Measurements from ENCODE around the gene SC5D. TPM values are rescaled to one million over a fixed set of nuclear protein-coding genes. Genes with fewer than 3 reads are reported as not detected.

Gene SC5D
- total RNA-seq, 1 experiment from 2014 or later: 25.9 TPM

DNA sequence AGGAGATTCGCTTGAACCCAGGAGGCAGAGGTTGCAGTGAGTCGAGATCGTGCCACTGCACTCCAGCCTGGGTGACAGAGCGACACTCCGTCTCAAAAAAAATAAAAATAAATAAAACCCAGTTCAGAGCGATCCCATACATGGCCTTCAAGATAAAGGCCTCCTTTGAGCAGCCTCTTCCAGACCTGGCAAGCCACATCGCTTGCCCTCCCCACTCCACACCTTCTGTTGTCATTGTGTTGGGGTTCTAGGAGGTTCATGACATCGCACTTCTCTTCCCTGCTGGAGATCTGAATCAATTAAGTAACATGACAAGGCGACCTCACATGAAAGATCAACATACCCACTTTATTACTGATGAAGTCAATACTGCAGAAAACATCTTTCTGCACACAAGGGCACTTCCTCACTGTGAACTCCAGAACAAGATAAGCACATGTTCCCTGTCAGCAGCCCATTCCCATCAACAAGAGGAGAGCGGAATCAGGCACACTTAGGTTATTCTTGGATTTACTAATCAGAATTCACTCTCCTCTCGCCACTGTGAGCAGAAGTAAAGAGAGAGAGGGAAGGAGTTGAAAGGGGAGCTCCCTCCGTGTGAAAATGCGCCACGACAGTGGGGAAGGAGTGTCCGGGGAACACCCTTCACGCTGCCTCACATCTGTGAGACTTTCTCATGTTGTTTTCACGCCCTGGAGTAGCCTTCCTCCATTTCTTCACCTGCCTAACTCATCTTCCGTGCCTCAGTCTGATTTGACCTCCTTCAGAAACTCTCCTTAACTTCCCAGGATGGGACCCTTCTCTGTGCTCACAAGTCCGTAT is 38.3 kb downstream of the SC5D start:
- ChIA-PET CTCF (interaction anchor here (0.5 to 0.7 kb wide), 3 partner anchors 116 to 1031 kb away, joined by 3 to 4 read pairs (median 4); no protein-coding TSS in a partner anchor), POLR2A (no interaction called here)
- intact Hi-C loops (cut with micrococcal nuclease): no loop called here
- Mint-ChIP-seq H3K36me3 (ENCODE audit: insufficient read depth, unreplicated experiment) (no peaks in the 10 kb centered on the region), H3K4me1 (ENCODE audit: insufficient read depth, unreplicated experiment) (no peaks in the 10 kb centered on the region), H3K9me3 (ENCODE audit: unreplicated experiment) (no peaks in the 10 kb centered on the region), H3K27ac (ENCODE audit: low read depth, unreplicated experiment) (no peak overlapping the region), H3K4me3 (ENCODE audit: unreplicated experiment) (no peak overlapping the region), H3K27me3 (ENCODE audit: insufficient read depth, unreplicated experiment) (peaks cover 23% of the 10 kb centered on the region)
- TF ChIP-seq, protein P1, sequence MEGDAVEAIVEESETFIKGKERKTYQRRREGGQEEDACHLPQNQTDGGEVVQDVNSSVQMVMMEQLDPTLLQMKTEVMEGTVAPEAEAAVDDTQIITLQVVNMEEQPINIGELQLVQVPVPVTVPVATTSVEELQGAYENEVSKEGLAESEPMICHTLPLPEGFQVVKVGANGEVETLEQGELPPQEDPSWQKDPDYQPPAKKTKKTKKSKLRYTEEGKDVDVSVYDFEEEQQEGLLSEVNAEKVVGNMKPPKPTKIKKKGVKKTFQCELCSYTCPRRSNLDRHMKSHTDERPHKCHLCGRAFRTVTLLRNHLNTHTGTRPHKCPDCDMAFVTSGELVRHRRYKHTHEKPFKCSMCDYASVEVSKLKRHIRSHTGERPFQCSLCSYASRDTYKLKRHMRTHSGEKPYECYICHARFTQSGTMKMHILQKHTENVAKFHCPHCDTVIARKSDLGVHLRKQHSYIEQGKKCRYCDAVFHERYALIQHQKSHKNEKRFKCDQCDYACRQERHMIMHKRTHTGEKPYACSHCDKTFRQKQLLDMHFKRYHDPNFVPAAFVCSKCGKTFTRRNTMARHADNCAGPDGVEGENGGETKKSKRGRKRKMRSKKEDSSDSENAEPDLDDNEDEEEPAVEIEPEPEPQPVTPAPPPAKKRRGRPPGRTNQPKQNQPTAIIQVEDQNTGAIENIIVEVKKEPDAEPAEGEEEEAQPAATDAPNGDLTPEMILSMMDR (IDR thresholded peaks at IDR 0.05; ENCODE audit: unreplicated experiment): no peak
- no TSS peak for BruUV-seq (replicated peaks)
- DNase-seq (ENCODE audit: unreplicated experiment): no peak

DNA sequence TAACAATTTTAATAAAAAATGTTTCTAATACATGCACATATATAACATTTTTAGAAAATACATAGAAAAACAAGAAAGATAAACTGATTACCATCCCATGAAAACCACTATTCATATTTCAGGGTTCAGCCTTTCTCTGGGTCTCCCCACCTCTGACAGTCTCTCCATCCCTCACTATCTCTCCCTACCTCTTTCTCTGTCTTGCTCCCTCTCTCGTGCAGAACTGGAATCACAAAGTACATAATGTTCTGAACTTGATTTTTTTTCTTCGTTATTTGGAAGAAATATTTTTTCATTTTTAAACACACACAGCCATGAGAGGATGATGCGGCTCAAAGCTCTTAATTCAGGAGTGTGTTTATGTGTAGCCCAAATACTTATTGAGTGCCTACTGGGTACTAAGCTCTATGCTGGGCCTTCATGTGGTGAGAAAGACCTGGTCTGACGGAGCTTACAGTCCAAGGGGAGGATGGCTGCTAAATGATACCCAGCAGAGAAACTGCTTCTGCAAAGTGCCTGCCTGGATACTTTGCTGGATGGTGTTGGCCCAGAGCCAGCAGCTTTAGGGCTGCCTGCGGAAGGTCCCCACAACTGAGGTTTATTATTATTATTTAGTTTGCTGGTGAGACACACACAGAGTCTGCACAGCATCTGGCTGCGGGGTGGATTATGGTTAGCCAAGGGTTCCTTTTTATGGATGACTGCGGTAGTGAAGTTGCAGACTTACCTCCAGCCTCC is 42.6 kb downstream of the SC5D start:
- H3K4me3 Mint-ChIP-seq (ENCODE audit: unreplicated experiment): no peak overlapping the region
- POLR2A ChIA-PET: no interaction called here
- H3K27ac Mint-ChIP-seq (ENCODE audit: low read depth, unreplicated experiment): no peak overlapping the region
- no peaks in the 10 kb centered on the region for H3K9me3 Mint-ChIP-seq (ENCODE audit: unreplicated experiment)
- H3K4me1 Mint-ChIP-seq (ENCODE audit: insufficient read depth, unreplicated experiment): no peaks in the 10 kb centered on the region
- TF ChIP-seq, protein P1 (IDR thresholded peaks at IDR 0.05; ENCODE audit: unreplicated experiment): no peak
- no peak for DNase-seq (ENCODE audit: unreplicated experiment)
- CTCF ChIA-PET: interaction anchor here (0.6 to 3.2 kb wide), 5 partner anchors 14 to 307 kb away, joined by 3 to 11 read pairs (median 3); no protein-coding TSS in a partner anchor
- no TSS peak for BruUV-seq (replicated peaks)
- H3K36me3 Mint-ChIP-seq (ENCODE audit: insufficient read depth, unreplicated experiment): peaks cover 6% of the 10 kb centered on the region
- intact Hi-C loops (cut with micrococcal nuclease): loop anchor here (5.0 kb wide), 1 partner anchor 87 kb away; no protein-coding TSS in a partner anchor
- H3K27me3 Mint-ChIP-seq (ENCODE audit: insufficient read depth, unreplicated experiment): peaks cover 37% of the 10 kb centered on the region

DNA sequence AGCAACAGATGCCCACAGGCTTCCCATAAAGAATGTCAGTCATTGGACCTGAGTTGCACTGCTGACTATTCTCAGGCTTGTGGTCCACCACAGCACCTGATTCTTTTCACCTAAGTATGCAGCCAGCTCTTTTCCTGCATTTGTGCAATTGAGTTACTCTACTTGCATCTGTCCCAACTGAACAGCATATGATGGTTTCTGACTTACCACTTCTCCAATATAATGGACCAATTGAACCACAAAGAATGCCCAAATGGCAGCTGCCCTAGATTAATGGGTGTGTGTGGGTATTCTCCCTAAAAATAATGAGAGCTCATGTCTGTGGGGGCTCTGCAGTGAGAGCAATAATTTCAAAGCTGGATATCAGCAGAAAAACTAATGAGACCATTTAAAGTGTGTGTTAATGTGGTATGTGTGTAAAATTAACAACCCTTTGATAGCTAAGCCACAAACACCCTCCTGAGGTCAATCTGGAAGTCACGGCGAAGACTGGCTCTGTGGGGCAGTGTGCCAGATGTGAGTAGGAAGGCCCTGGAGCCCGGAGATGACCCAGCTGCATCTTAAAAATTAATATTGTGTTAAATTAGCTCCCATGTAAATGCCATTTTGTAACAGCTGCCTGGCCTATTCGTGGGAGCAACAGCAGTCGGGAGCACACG is 43.8 kb downstream of the SC5D start:
- H3K9me3 Mint-ChIP-seq (ENCODE audit: unreplicated experiment): no peaks in the 10 kb centered on the region
- ChIA-PET CTCF (interaction anchor here (1.1 to 3.2 kb wide), 3 partner anchors 15 to 255 kb away, joined by 3 to 11 read pairs (median 5); no protein-coding TSS in a partner anchor), POLR2A (interaction anchor here (0.6 kb wide), 1 partner anchor 64 kb away, joined by 3 read pairs; no protein-coding TSS in a partner anchor)
- intact Hi-C loops (cut with micrococcal nuclease): loop anchor here (5.0 kb wide), 1 partner anchor 86 kb away; no protein-coding TSS in a partner anchor
- TF ChIP-seq, protein P1 (IDR thresholded peaks at IDR 0.05; ENCODE audit: unreplicated experiment): no peak
- no peak overlapping the region for H3K27ac Mint-ChIP-seq (ENCODE audit: low read depth, unreplicated experiment)
- BruUV-seq (replicated peaks): no TSS peak
- DNase-seq (ENCODE audit: unreplicated experiment): no peak
- H3K27me3 Mint-ChIP-seq (ENCODE audit: insufficient read depth, unreplicated experiment): peaks cover 37% of the 10 kb centered on the region
- H3K4me1 Mint-ChIP-seq (ENCODE audit: insufficient read depth, unreplicated experiment): no peaks in the 10 kb centered on the region
- no peak overlapping the region for H3K4me3 Mint-ChIP-seq (ENCODE audit: unreplicated experiment)
- H3K36me3 Mint-ChIP-seq (ENCODE audit: insufficient read depth, unreplicated experiment): peaks cover 6% of the 10 kb centered on the region
